Activated naive CD4-positive, alpha-beta T cell treated with anti-CD3 and anti-CD28 coated beads, Interleukin-2, amount 10 ng/mL, durations not matched to agents 7 days and 5 days (primary cell): ENCODE results near the gene FAM174B.

Experiments
- CTCF ChIA-PET: fragments of 350-600 bp; sonication (Branson Sonifier 250); formaldehyde crosslinking; loops from one replicate; lab custom pipeline; 2021; ENCODE audit warnings: antibody characterized with exemption; lab: Charles Lee
- DNase-seq: peaks from one replicate; pipeline ENCODE4 v3.0.0-alpha.2; 2020
- H3K27ac Mint-ChIP-seq: one replicate; pipeline ENCODE4 v1.8.0; 2021; ENCODE audit warnings: mild to moderate bottlenecking, moderate library complexity, mixed read lengths
- H3K27me3 Mint-ChIP-seq: one replicate; pipeline ENCODE4 v1.8.0; 2021; ENCODE audit warnings: mild to moderate bottlenecking, mixed read lengths
- H3K36me3 Mint-ChIP-seq: one replicate; pipeline ENCODE4 v1.8.0; 2021; ENCODE audit warnings: mixed read lengths
- H3K4me1 Mint-ChIP-seq: one replicate; pipeline ENCODE4 v1.8.0; 2021; ENCODE audit warnings: mixed read lengths
- H3K4me3 Mint-ChIP-seq: one replicate; pipeline ENCODE4 v1.8.0; 2021; ENCODE audit warnings: mild to moderate bottlenecking, moderate library complexity, mixed read lengths
- H3K9me3 Mint-ChIP-seq: one replicate; pipeline ENCODE4 v1.8.0; 2021; ENCODE audit warnings: mixed read lengths

FAM174B gene

GRCh38 chr15:92600856-92601255, 54.7 kb downstream of the FAM174B start:
- H3K36me3 Mint-ChIP-seq = no peaks in the 10 kb centered on the region
- no peaks in the 10 kb centered on the region for H3K9me3 Mint-ChIP-seq
- peaks cover 22% of the 10 kb centered on the region for H3K27me3 Mint-ChIP-seq
- H3K4me3 Mint-ChIP-seq = no peak overlapping the region
- H3K4me1 Mint-ChIP-seq = no peaks in the 10 kb centered on the region
- CTCF ChIA-PET = no interaction called here
- no peak for DNase-seq
- no peak overlapping the region for H3K27ac Mint-ChIP-seq

- H3K36me3 Mint-ChIP-seq = no peaks in the 10 kb centered on the region
- H3K27ac Mint-ChIP-seq = no peak overlapping the region
- H3K4me3 Mint-ChIP-seq = no peak overlapping the region
These were observed 56.1 kb downstream of the FAM174B start for GRCh38 chr15:92599394-92599970.

GRCh38 chr15:92597548-92597947, 58.0 kb downstream of the FAM174B start:
- CTCF ChIA-PET = no interaction called here
- Mint-ChIP-seq H3K36me3 (no peaks in the 10 kb centered on the region), H3K27me3 (peaks cover 18% of the 10 kb centered on the region), H3K4me3 (no peak overlapping the region), H3K27ac (no peak overlapping the region), H3K9me3 (no peaks in the 10 kb centered on the region), H3K4me1 (no peaks in the 10 kb centered on the region)
- no peak for DNase-seq

More at GRCh38 chr15:92599394-92599970, 56.1 kb downstream of the FAM174B start:
- no peak for DNase-seq
- Mint-ChIP-seq H3K4me1 (no peaks in the 10 kb centered on the region), H3K27me3 (peaks cover 23% of the 10 kb centered on the region), H3K9me3 (no peaks in the 10 kb centered on the region)
- CTCF ChIA-PET = no interaction called here

- no peaks in the 10 kb centered on the region for H3K4me1 Mint-ChIP-seq
- no peak overlapping the region for H3K4me3 Mint-ChIP-seq
- no peak for DNase-seq
- CTCF ChIA-PET = no interaction called here
- no peak overlapping the region for H3K27ac Mint-ChIP-seq
- no peaks in the 10 kb centered on the region for H3K9me3 Mint-ChIP-seq
- peaks cover 18% of the 10 kb centered on the region for H3K27me3 Mint-ChIP-seq
- no peaks in the 10 kb centered on the region for H3K36me3 Mint-ChIP-seq
These were observed 59.0 kb downstream of the FAM174B start for GRCh38 chr15:92596623-92597022.

GRCh38 chr15:92595506-92596381, 59.8 kb downstream of the FAM174B start:
- CTCF ChIA-PET = no interaction called here
- no peak overlapping the region for H3K27ac Mint-ChIP-seq
- DNase-seq = no peak
- H3K4me1 Mint-ChIP-seq = no peaks in the 10 kb centered on the region
- no peak overlapping the region for H3K4me3 Mint-ChIP-seq
- peaks cover 18% of the 10 kb centered on the region for H3K27me3 Mint-ChIP-seq
- no peaks in the 10 kb centered on the region for H3K36me3 Mint-ChIP-seq
- H3K9me3 Mint-ChIP-seq = no peaks in the 10 kb centered on the region

- Mint-ChIP-seq H3K36me3 (no peaks in the 10 kb centered on the region), H3K27ac (no peak overlapping the region), H3K9me3 (no peaks in the 10 kb centered on the region), H3K27me3 (peaks cover 19% of the 10 kb centered on the region), H3K4me3 (no peak overlapping the region), H3K4me1 (no peaks in the 10 kb centered on the region)
- CTCF ChIA-PET = no interaction called here
- no peak for DNase-seq
These were observed 64.3 kb downstream of the FAM174B start for GRCh38 chr15:92591275-92591674.

- no peak for DNase-seq
- no peaks in the 10 kb centered on the region for H3K4me1 Mint-ChIP-seq
- no peaks in the 10 kb centered on the region for H3K9me3 Mint-ChIP-seq
- no peak overlapping the region for H3K4me3 Mint-ChIP-seq
- H3K27me3 Mint-ChIP-seq = peaks cover 21% of the 10 kb centered on the region
- no peak overlapping the region for H3K27ac Mint-ChIP-seq
- no peaks in the 10 kb centered on the region for H3K36me3 Mint-ChIP-seq
- CTCF ChIA-PET = no interaction called here
These were observed 68.6 kb downstream of the FAM174B start for GRCh38 chr15:92586966-92587365.

GRCh38 chr15:92586383-92586942, 69.1 kb downstream of the FAM174B start:
- DNase-seq = no peak
- Mint-ChIP-seq H3K27ac (no peak overlapping the region), H3K27me3 (peaks cover 21% of the 10 kb centered on the region), H3K4me1 (no peaks in the 10 kb centered on the region), H3K9me3 (no peaks in the 10 kb centered on the region), H3K36me3 (no peaks in the 10 kb centered on the region), H3K4me3 (no peak overlapping the region)
- CTCF ChIA-PET = no interaction called here

- CTCF ChIA-PET = no interaction called here
- H3K27me3 Mint-ChIP-seq = peaks cover 23% of the 10 kb centered on the region
These were observed 71.5 kb downstream of the FAM174B start for GRCh38 chr15:92584105-92584504.

GRCh38 chr15:92583096-92584034, 72.2 kb downstream of the FAM174B start:
- H3K9me3 Mint-ChIP-seq = no peaks in the 10 kb centered on the region
- H3K4me3 Mint-ChIP-seq = no peak overlapping the region
- H3K27ac Mint-ChIP-seq = no peak overlapping the region
- no peaks in the 10 kb centered on the region for H3K36me3 Mint-ChIP-seq
- DNase-seq = no peak
- no peaks in the 10 kb centered on the region for H3K4me1 Mint-ChIP-seq
- CTCF ChIA-PET = no interaction called here
- H3K27me3 Mint-ChIP-seq = peaks cover 29% of the 10 kb centered on the region

More at GRCh38 chr15:92584105-92584504, 71.5 kb downstream of the FAM174B start:
- no peak for DNase-seq
- Mint-ChIP-seq H3K9me3 (no peaks in the 10 kb centered on the region), H3K4me1 (no peaks in the 10 kb centered on the region), H3K4me3 (no peak overlapping the region), H3K36me3 (no peaks in the 10 kb centered on the region), H3K27ac (no peak overlapping the region)

- Mint-ChIP-seq H3K4me1 (no peaks in the 10 kb centered on the region), H3K4me3 (no peak overlapping the region), H3K27ac (no peak overlapping the region), H3K27me3 (peaks cover 28% of the 10 kb centered on the region), H3K9me3 (no peaks in the 10 kb centered on the region), H3K36me3 (no peaks in the 10 kb centered on the region)
- CTCF ChIA-PET = no interaction called here
- no peak for DNase-seq
These were observed 73.4 kb downstream of the FAM174B start for GRCh38 chr15:92582206-92582605.

- H3K4me1 Mint-ChIP-seq = no peaks in the 10 kb centered on the region
- H3K9me3 Mint-ChIP-seq = no peaks in the 10 kb centered on the region
- H3K4me3 Mint-ChIP-seq = no peak overlapping the region
- CTCF ChIA-PET = no interaction called here
- H3K27ac Mint-ChIP-seq = no peak overlapping the region
- peaks cover 34% of the 10 kb centered on the region for H3K27me3 Mint-ChIP-seq
- no peaks in the 10 kb centered on the region for H3K36me3 Mint-ChIP-seq
- DNase-seq = no peak
These were observed 74.6 kb downstream of the FAM174B start for GRCh38 chr15:92580933-92581445.

GRCh38 chr15:92580521-92580920, 75.1 kb downstream of the FAM174B start:
- H3K4me3 Mint-ChIP-seq = no peak overlapping the region
- H3K27me3 Mint-ChIP-seq = peaks cover 30% of the 10 kb centered on the region
- H3K4me1 Mint-ChIP-seq = no peaks in the 10 kb centered on the region
- no peak for DNase-seq
- CTCF ChIA-PET = no interaction called here
- H3K9me3 Mint-ChIP-seq = no peaks in the 10 kb centered on the region
- no peaks in the 10 kb centered on the region for H3K36me3 Mint-ChIP-seq
- H3K27ac Mint-ChIP-seq = no peak overlapping the region
